ENCODE measurements around the gene DNTT.
A peak's percentile ranks its signal among the peaks of the same experiment; 100 is the strongest.

DNTT gene

GRCh38 chr10:96352027-96352426 lies 47.8 kb downstream of the DNTT start:
- no peak for DNase-seq

DNA sequence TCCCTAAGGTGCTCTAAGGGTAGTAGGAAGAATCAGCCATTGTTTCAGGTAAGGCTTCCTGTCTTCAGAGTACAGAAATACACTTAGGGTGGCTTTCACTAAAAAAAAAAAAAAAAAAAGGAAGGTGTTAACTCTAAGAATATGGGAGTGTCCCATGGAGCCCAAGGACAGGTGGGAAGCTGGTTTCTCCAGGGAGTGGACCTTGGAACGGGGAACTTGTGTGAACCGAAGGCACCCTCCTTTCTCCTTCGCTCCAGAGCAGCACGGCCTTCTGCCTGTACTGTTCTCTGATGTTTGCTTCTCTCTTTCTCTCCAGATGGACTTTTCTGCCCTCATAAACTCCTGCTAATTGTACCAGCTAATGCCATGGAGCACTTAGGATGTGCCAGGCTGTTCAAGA lies 48.3 kb downstream of the DNTT start:
- no peak for DNase-seq

DNA sequence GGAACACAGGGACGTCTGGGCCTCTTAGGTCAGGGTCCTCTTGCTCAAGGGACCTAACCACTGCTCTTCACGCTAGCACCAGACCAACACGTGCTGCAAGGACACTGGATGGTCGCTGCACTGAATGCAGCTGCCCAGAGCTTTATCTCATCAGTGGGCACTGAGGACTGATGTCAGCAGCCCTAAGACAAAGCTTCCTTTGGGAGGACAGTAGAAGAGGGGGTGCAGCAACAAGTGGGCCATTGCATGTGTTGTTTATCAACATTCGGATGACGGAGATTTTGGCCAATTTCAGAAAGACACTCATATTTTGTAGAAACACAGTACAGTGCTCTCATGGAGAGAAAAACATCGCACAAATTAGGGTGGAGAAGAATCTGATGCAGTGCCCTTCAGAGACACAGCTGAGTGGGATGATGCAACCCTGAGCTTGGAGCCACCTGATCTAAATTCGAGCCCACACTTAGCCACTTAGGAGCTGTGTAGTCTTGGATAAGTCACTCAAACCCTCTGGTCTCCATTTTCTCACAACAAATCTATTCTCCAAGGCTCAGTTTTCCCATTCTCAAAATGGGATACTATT lies 52.9 kb downstream of the DNTT start:
- no peak for DNase-seq

DNA sequence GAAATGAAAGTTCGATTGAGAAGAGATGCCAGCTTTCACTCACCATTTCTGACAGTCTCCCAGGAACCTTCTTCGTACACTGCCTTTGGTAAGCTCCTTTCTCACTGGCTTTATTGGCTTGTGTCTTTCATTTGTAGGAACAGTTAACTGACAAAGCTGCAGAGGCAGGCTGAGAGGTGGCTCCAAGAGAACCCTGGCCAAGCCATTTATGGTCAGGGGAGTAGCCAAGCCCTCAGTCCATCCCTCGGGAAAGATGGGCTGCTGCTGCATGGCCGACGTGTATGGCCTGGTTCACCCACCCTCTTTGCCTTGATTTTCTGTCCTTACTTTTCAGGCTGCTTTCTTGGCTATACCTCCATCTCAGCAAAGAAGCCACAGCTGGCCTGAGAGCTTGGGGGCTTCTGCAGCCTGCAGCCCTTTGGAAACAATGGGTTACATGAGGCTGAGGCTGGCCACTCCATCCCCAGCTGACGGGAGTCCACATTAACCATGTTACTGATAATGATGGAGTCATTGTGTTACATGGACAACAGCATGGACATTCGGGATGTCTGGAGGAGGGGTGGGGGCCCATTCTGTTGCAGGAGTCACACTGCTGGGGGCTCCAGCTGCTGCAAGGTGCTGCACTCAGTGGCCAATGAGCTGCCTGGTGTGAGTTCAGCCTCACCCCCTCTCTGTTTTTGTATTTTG lies 54.8 kb downstream of the DNTT start, which contains the start of gene OPALIN:
OPALIN (minus strand) TSS at position 152 of the 690 bp plus-strand sequence; CDS start at position 46, 106 bp downstream.
- no peak for DNase-seq

GRCh38 chr10:96359616-96360015 lies 55.4 kb downstream of the DNTT start:
- no peak for DNase-seq

GRCh38 chr10:96360331-96360730 lies 56.1 kb downstream of the DNTT start:
- no peak for DNase-seq

DNA sequence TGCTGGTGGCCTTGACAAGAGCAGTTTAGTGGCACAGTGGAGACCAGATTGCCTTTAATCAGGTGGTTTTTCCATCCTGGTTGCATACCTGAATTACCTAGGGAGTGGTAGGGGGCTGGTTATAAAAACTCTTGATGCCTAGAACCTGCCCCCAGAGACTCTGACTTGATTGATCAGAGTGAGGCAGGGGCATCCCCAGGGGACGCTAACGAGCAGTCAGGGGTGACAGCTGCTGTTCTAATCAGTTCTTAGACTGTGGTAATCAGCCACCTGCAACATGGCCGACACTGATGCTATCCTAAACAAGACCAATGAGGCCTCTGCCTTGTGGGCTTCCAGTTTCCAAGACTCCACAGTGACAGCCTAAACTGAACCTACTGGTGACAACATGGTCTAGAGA lies 56.5 kb downstream of the DNTT start:
- no peak for DNase-seq

DNA sequence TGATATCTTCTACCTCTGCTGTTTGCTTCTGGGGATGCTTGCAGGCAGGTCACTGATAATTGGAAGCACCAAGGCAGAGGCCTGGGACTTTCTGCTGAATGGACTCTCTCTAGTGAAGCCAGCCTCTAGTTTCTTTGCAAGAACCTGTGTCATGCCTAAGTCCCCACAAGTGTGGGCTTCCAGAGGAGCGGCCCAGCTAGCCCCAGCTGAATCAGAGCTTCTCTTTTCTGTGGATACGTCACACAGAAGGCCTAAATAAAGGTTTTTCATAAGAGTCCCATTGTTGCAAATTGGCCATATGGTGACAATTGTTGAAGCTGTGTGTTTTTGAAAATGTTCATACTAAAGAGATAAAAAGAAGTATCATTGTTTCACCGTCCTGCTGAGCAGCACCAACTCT lies 61.3 kb downstream of the DNTT start:
- no peak for DNase-seq

DNA sequence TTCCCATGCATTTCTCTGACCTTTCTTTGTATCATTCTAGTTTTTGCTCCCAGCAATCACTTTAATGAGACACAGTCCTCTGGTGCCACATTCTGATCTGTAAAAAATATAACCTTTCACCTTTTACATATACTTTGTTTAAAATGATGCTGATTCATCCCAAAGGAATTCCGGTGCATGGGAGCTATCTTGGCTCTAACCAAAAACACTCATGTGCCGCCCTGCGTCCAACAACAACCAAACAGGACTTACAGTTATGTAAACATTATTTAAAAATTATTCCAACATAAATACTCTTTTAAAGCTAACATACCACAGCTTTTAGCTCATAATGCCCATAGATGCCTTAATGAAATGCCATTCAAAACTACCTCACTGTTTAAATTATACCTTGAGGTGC lies 62.3 kb downstream of the DNTT start:
- no peak for DNase-seq

DNA sequence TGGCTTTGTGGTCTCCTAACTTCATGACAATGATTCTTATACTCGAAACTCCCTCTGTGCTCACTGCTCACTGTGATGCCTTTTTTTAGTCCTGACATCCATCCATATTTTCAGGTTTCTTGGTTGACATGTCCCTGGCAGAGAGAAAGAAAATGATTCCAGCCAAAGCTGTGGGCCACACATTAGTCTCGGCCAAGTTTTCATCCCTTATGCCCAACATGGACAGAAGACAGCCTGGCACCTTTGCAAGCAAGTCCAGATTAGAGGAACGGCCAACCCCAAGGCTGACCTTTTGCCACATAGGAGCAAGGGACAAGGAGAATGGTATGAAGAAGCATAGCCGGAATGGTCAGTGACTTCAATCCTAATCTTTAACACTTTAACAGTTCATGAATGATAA lies 63.2 kb downstream of the DNTT start:
- no peak for DNase-seq

GRCh38 chr10:96368971-96369370 lies 64.7 kb downstream of the DNTT start:
- DNase-seq: no peak

DNA sequence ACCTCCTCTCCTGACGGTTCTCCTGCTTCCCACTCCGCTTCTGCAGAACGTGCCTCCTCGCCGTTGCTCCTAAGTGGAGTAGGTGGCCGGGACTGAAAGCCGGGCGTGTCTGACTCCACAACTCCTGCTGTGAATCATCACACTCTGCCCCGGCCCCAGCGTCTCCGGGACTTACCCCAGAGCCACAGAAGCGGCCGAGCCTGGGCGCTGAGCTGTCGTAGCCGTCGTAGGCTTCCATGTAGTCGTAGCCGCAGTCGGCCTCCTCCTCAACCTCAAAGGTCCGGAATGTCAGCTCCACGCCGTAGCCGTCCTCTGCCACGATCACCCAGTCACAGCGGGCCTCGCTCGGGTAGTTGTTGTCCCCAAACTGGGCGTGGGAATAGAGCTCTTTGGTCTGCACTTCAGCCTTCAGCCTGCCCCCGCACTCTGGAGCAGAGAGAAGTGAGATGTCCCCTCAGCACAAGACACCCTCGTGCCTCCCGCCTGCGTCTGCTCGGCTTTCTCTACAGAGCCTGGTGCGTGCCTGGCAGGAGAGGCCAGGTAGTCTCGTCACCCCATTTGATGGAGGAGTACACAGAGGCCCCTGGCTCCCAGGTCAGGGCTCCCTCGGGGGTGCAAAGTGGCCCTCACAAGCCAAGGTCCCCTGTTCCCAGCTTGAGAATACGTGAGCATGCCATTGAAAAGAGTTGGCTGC lies 65.8 kb downstream of the DNTT start:
- DNase-seq: no peak

- peak; percentile 81 for DNase-seq
These were observed 66.4 kb downstream of the DNTT start for GRCh38 chr10:96370584-96371157.

DNA sequence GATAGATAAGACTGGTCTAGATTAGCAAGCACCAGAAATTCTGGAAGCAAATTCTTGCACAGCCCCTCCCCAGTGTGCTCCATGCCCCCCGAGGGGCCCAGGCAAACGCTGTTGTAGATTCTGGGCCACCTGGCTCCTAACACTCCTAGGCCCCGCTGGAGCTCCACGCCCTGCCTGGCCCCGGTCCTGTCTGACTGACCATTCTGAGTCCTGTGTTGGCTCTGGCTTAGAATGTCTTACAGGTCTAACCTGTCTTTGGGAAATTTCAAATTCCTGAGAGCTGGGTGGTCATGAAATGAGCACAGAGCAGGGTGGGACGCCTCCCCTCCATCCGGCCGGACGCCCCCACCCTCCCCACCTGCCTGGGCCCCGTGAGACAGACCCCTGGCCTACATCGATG lies 67.1 kb downstream of the DNTT start:
- no peak for DNase-seq

DNA sequence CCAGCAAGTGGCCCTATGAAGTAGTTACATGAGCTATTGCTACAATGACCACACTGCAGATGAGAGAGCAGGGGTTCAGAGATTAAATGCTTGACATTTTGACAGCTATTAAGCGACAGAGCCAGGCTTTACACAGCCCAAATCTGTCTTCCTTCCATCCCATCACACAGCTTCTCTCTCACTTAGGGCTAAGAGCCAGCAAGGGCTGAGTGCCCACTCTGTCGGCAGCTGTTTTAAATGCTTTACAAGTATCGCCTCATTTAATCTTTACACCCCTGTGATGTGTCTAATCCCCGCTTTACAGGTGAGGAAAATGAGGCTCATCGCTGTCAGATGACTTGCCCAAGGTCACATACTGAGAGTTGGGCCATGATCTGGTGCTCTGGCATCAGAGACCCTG lies 69.8 kb downstream of the DNTT start:
- no peak for DNase-seq

GRCh38 chr10:96374639-96374984 lies 70.4 kb downstream of the DNTT start:
- no peak for DNase-seq

- peak; percentile 87 for DNase-seq
These were observed 71.0 kb downstream of the DNTT start for GRCh38 chr10:96374985-96375830.

DNA sequence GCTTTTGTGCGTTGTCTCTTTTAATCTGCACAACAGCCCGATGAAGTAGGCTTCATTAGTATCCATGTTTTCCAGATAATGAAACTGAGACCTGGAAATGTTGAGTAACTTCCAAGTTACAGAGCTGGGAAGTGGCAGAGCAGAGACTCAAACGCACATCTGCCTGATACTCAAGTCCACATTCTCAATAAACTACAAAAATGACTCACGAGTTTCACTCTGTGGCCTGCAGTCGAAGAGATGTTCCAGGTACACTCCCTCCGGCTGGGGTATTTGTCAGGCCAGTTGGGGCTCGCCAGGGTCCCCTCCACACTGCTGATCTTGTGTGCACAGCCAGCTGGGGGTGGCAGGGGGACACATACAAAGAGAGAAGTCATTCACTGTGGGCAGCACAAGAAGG lies 72.2 kb downstream of the DNTT start:
- DNase-seq: no peak

- DNase-seq: no peak
These were observed 73.6 kb downstream of the DNTT start for GRCh38 chr10:96377816-96378294.

DNA sequence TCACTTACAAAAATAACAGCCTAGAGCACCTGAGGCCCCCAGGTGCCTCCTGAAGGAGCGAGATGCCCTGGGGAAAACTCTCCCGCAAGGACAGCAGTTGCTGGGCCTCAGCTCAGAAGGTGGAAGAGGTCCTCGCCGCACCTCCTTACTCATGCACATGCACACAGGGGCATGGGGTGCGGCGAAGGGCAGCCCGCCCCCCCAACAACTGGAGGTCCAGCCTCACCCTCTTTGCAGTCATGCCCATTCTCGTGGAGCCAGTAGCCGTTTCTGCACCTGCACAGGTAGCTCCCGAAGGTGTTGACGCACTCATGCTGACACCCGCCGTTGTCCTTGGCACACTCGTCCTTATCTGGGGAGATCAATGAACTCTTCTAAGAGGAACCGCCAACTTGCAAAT lies 74.5 kb downstream of the DNTT start:
- no peak for DNase-seq

GRCh38 chr10:96379758-96380157 lies 75.5 kb downstream of the DNTT start:
- no peak for DNase-seq

DNA sequence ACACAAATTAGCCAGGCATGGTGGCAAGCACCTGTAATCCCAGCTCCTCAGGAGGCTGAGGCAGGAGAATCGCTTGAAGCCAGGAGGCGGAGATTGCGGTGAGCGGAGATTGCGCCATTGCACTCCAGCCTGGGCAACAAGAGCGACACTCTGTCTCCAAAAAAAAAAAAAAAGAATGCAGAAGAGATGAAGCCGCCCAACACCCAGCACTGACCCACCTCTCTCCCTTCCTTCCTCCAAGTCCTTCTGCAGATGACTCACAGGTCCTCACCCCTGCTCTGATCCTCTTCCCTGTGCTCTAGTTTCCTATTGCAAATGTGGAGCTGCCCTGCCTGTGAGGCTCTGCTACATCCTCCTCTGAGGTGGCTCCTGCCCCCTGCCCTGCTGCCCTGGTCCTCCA lies 76.6 kb downstream of the DNTT start:
- no peak for DNase-seq

DNA sequence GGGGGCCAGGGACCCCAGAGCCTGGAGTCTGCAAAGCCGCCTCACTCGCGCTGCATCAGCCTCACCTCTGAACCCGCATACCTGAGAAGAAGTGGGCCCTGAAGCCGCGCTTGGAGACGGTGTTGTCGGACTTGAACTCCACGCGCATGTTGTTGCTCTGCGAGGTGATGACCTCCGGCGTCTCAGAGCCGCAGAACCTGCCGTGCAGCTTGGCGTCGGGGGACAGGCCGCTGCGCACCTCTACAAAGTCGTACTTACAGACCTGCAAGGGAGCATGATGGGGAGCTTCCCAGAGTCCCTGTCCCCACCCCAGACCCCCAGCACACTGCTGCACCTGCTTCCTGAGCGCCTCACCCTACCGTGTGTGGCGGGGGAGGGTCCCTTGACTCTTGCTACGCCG lies 80.3 kb downstream of the DNTT start:
- no peak for DNase-seq
